WTC11 (cell line): ENCODE measurements around the gene PHLDB3. TPM values are rescaled to one million over a fixed set of nuclear protein-coding genes. Genes with fewer than 3 reads are reported as not detected.

Experiments used
- ATAC-seq: fragments of 200-7000 bp; cut with Tn5 transposase; 2 replicates; pipeline ENCODE4 v1.10.0; 2021; ENCODE audit warnings: mild to moderate bottlenecking, moderate library complexity
- CTCF ChIA-PET: fragments of 300-600 bp; sonication (Branson Sonifier 250); formaldehyde crosslinking; loops from one replicate; lab custom pipeline; 2021; ENCODE audit warnings: antibody characterized with exemption; lab: Charles Lee
- POLR2A ChIA-PET: fragments of 350-600 bp; sonication (Branson Sonifier 250); formaldehyde crosslinking; loops from one replicate; lab custom pipeline; 2021; ENCODE audit warnings: antibody characterized with exemption; lab: Charles Lee
- DNase-seq: peaks from one replicate; pipeline ENCODE4 v3.0.0; 2021; ENCODE audit warnings: low spot score
- H3K27ac Mint-ChIP-seq: 2 replicates; pipeline ENCODE4 v1.8.0; 2021; ENCODE audit warnings: mixed read lengths
- H3K27me3 Mint-ChIP-seq: 2 replicates; pipeline ENCODE4 v1.8.0; 2021; ENCODE audit warnings: low read depth, mild to moderate bottlenecking, moderate library complexity, mixed read lengths
- H3K36me3 Mint-ChIP-seq: 2 replicates; pipeline ENCODE4 v1.8.0; 2021; ENCODE audit warnings: mixed read lengths
- H3K4me1 Mint-ChIP-seq: 2 replicates; pipeline ENCODE4 v1.8.0; 2022; ENCODE audit warnings: mixed read lengths
- H3K4me3 Mint-ChIP-seq: 2 replicates; pipeline ENCODE4 v1.8.0; 2021; ENCODE audit warnings: mild to moderate bottlenecking, moderate library complexity, mixed read lengths
- H3K9me3 Mint-ChIP-seq: 2 replicates; pipeline ENCODE4 v1.8.0; 2021; ENCODE audit warnings: mixed read lengths
- AR ChIP-seq: fragments of 250-450 bp; sonication (Bioruptor Pico); IDR thresholded peaks from 2 replicates; pipeline ENCODE4 v1.9.0; 2021; ENCODE audit warnings: mild to moderate bottlenecking
- ATF1 ChIP-seq: sonication (generic); formaldehyde crosslinking; IDR thresholded peaks from 2 replicates; pipeline ENCODE4 v1.8.1; 2023; ENCODE audit warnings: mild to moderate bottlenecking, moderate library complexity, missing genetic modification reagents
- ATF3 ChIP-seq: sonication (generic); formaldehyde crosslinking; conservative IDR thresholded peaks from 2 replicates; pipeline ENCODE4 v1.8.1; 2022; ENCODE audit warnings: mild to moderate bottlenecking, missing genetic modification reagents
- JUN ChIP-seq: sonication (generic); formaldehyde crosslinking; IDR thresholded peaks from 2 replicates; pipeline ENCODE4 v1.8.0; 2023; ENCODE audit warnings: mild to moderate bottlenecking, missing genetic modification reagents
- MAX ChIP-seq: sonication (generic); formaldehyde crosslinking; IDR thresholded peaks from 2 replicates; pipeline ENCODE4 v1.8.0; 2022; ENCODE audit warnings: mild to moderate bottlenecking, missing genetic modification reagents
- NR1H2 ChIP-seq: sonication (generic); formaldehyde crosslinking; IDR thresholded peaks from 2 replicates; pipeline ENCODE4 v1.9.0; 2021; ENCODE audit warnings: mild to moderate bottlenecking, moderate library complexity, missing genetic modification reagents
- PREB ChIP-seq: sonication (generic); formaldehyde crosslinking; IDR thresholded peaks from 2 replicates; pipeline ENCODE4 v1.8.1; 2022; ENCODE audit warnings: mild to moderate bottlenecking, missing genetic modification reagents, moderate library complexity, borderline replicate concordance
- PRRX2 ChIP-seq: fragments of 250-450 bp; sonication (Bioruptor Pico); IDR thresholded peaks from 2 replicates; pipeline ENCODE4 v1.8.0; 2021; ENCODE audit warnings: mild to moderate bottlenecking
- RORB ChIP-seq: fragments of 250-450 bp; sonication (Bioruptor Pico); IDR thresholded peaks from 2 replicates; pipeline ENCODE4 v1.9.0; 2021; ENCODE audit warnings: mild to moderate bottlenecking
- TP53 ChIP-seq: sonication (generic); formaldehyde crosslinking; IDR thresholded peaks from 2 replicates; pipeline ENCODE4 v1.8.1; 2023; ENCODE audit warnings: mild to moderate bottlenecking, missing genetic modification reagents
- USF2 ChIP-seq: sonication (generic); formaldehyde crosslinking; IDR thresholded peaks from 2 replicates; pipeline ENCODE4 v1.8.1; 2023; ENCODE audit warnings: mild to moderate bottlenecking, missing genetic modification reagents, moderate library complexity
- ZNF416 ChIP-seq: fragments of 250-450 bp; sonication (Bioruptor Pico); IDR thresholded peaks from 2 replicates; pipeline ENCODE4 v1.9.0; 2021; ENCODE audit warnings: mild to moderate bottlenecking, inconsistent platforms
- ZNF423 ChIP-seq: fragments of 250-450 bp; sonication (Bioruptor Pico); IDR thresholded peaks from 2 replicates; pipeline ENCODE4 v2.1.2; 2022; ENCODE audit warnings: mild to moderate bottlenecking, moderate library complexity
- total RNA-seq: library from RNA; stranded (reverse); gene quantifications from 3 replicates; pipeline ENCODE4 v1.2.3, GENCODE V29; 2021
- TF ChIP-seq, protein P1 (sequence below): sonication (generic); formaldehyde crosslinking; IDR thresholded peaks from 2 replicates; pipeline ENCODE4 v1.8.0; 2023; ENCODE audit warnings: missing genetic modification reagents, mild to moderate bottlenecking, borderline replicate concordance
- TF ChIP-seq, protein P2 (sequence below): fragments of 250-450 bp; sonication (Bioruptor Pico); conservative IDR thresholded peaks from 2 replicates; pipeline ENCODE4 v1.9.0; 2021; ENCODE audit warnings: mild to moderate bottlenecking

Gene PHLDB3
- total RNA-seq, 1 experiment from 2014 or later, result 14.6 TPM

- ATAC-seq (no peak), DNase-seq (no peak)
- ChIA-PET POLR2A (no interaction called here), CTCF (no interaction called here)
- Mint-ChIP-seq H3K9me3 (no peaks in the 10 kb centered on the region), H3K27ac (no peak overlapping the region), H3K4me1 (peaks cover 7% of the 10 kb centered on the region), H3K36me3 (no peaks in the 10 kb centered on the region), H3K27me3 (peaks cover 57% of the 10 kb centered on the region), H3K4me3 (no peak overlapping the region)
- TF ChIP-seq JUN (CRISPR knock-in tag) (no peak), ZNF423 (CRISPR knock-in tag) (no peak), AR (CRISPR knock-in tag) (no peak), TP53 (CRISPR knock-in tag) (no peak), NR1H2 (CRISPR knock-in tag) (no peak), USF2 (CRISPR knock-in tag) (no peak), ATF3 (CRISPR knock-in tag) (no peak)
Observed at GRCh38 chr19:43469160-43469480, 35.4 kb downstream of the PHLDB3 start.

GRCh38 chr19:43468354-43469159, 36.0 kb downstream of the PHLDB3 start:
- POLR2A ChIA-PET, result no interaction called here
- no peaks in the 10 kb centered on the region for H3K36me3 Mint-ChIP-seq
- peaks cover 7% of the 10 kb centered on the region for H3K4me1 Mint-ChIP-seq
- no peak overlapping the region for H3K27ac Mint-ChIP-seq
- no peak for TF ChIP-seq ATF1
- TF ChIP-seq, all 79 proteins: peak for 0
- Mint-ChIP-seq H3K27me3 (peaks cover 56% of the 10 kb centered on the region), H3K9me3 (no peaks in the 10 kb centered on the region), H3K4me3 (no peak overlapping the region)
- no peak for ATAC-seq
- CTCF ChIA-PET, result interaction anchor here (1.1 kb wide), 1 partner anchor 21 kb away, joined by 3 read pairs; no protein-coding TSS in a partner anchor
- DNase-seq, result no peak

- ChIA-PET CTCF (interaction anchor here (1.0 to 1.1 kb wide), 2 partner anchors 21 to 87 kb away, joined by 3 to 4 read pairs; no protein-coding TSS in a partner anchor), POLR2A (no interaction called here)
- DNase-seq (no peak), ATAC-seq (no peak)
- no peak overlapping the region for H3K27ac Mint-ChIP-seq
- peaks cover 7% of the 10 kb centered on the region for H3K4me1 Mint-ChIP-seq
- peaks cover 52% of the 10 kb centered on the region for H3K27me3 Mint-ChIP-seq
- no peak overlapping the region for H3K4me3 Mint-ChIP-seq
- H3K36me3 Mint-ChIP-seq, result no peaks in the 10 kb centered on the region
- H3K9me3 Mint-ChIP-seq, result no peaks in the 10 kb centered on the region
- no peak for TF ChIP-seq MAX (CRISPR knock-in tag)
- no peak for TF ChIP-seq PREB (CRISPR knock-in tag)
- no peak for TF ChIP-seq PRRX2 (CRISPR knock-in tag)
- TF ChIP-seq RORB (CRISPR knock-in tag), result no peak
- TF ChIP-seq ZNF416 (CRISPR knock-in tag), result no peak
- TF ChIP-seq, protein P1, sequence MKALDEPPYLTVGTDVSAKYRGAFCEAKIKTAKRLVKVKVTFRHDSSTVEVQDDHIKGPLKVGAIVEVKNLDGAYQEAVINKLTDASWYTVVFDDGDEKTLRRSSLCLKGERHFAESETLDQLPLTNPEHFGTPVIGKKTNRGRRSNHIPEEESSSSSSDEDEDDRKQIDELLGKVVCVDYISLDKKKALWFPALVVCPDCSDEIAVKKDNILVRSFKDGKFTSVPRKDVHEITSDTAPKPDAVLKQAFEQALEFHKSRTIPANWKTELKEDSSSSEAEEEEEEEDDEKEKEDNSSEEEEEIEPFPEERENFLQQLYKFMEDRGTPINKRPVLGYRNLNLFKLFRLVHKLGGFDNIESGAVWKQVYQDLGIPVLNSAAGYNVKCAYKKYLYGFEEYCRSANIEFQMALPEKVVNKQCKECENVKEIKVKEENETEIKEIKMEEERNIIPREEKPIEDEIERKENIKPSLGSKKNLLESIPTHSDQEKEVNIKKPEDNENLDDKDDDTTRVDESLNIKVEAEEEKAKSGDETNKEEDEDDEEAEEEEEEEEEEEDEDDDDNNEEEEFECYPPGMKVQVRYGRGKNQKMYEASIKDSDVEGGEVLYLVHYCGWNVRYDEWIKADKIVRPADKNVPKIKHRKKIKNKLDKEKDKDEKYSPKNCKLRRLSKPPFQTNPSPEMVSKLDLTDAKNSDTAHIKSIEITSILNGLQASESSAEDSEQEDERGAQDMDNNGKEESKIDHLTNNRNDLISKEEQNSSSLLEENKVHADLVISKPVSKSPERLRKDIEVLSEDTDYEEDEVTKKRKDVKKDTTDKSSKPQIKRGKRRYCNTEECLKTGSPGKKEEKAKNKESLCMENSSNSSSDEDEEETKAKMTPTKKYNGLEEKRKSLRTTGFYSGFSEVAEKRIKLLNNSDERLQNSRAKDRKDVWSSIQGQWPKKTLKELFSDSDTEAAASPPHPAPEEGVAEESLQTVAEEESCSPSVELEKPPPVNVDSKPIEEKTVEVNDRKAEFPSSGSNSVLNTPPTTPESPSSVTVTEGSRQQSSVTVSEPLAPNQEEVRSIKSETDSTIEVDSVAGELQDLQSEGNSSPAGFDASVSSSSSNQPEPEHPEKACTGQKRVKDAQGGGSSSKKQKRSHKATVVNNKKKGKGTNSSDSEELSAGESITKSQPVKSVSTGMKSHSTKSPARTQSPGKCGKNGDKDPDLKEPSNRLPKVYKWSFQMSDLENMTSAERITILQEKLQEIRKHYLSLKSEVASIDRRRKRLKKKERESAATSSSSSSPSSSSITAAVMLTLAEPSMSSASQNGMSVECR (CRISPR knock-in tag), result no peak
- TF ChIP-seq, protein P2, sequence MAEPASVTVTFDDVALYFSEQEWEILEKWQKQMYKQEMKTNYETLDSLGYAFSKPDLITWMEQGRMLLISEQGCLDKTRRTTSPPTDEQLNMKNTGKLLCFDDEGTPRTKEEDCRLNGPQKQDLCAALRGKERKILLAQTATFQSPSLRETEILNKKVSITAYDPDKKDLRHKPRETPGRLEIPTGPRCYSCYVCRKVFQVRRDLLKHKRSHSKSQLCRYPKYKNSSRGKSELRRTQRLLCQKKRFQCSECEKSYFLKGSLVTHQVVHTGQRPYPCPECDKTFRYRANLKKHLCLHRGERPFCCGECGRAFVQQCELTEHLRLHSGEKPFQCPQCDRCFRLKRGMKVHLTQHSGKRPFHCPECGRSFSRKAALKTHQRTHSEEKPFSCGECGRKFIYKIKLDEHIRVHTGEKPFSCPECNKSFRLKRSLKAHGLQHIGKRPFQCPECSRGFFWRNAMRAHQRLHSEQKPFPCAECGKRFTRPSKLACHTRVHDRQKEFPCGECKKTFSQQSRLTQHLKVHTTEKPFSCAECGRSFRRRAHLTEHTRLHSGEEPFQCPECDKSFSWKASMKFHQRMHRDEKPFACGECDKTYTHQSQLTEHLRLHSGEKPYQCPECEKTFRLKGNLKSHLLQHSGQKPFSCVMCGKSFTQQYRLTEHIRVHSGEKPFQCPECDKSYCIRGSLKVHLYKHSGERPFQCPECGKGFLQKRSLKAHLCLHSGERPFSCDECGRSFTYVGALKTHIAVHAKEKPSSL (CRISPR knock-in tag), result no peak
Observed at GRCh38 chr19:43467730-43468129, 36.8 kb downstream of the PHLDB3 start.
